Neural cell (in vitro differentiated cells): Measurements from ENCODE around the gene ANKFN1.

Experiments used
- EP300 ChIP-seq: fragments of 450-650 bp; conservative IDR thresholded peaks from 2 replicates; pipeline ENCODE4 v1.6.1; 2014; ENCODE audit warnings: antibody characterized with exemption, mild to moderate bottlenecking, moderate library complexity; ENCODE audit not compliant: poor library complexity, severe bottlenecking
- POLR2AphosphoS5 ChIP-seq: IDR thresholded peaks from 2 replicates; pipeline ENCODE4 v1.6.1; 2012
- RAD21 ChIP-seq: fragments of 450-650 bp; conservative IDR thresholded peaks from 2 replicates; pipeline ENCODE4 v1.6.1; 2014; ENCODE audit warnings: antibody characterized with exemption, mild to moderate bottlenecking, moderate library complexity
- TAF1 ChIP-seq: IDR thresholded peaks from 2 replicates; pipeline ENCODE4 v1.6.1; 2012; ENCODE audit warnings: low read depth
- TF ChIP-seq, protein P1 (sequence below): fragments of 450-650 bp; IDR thresholded peaks from 2 replicates; pipeline ENCODE4 v1.5.1; 2014; ENCODE audit warnings: antibody characterized with exemption, mild to moderate bottlenecking, moderate library complexity; ENCODE audit not compliant: poor library complexity, severe bottlenecking
- TF ChIP-seq, protein P2 (sequence below): IDR thresholded peaks from 2 replicates; pipeline ENCODE4 v1.6.1; 2012; ENCODE audit warnings: borderline replicate concordance

DNA sequence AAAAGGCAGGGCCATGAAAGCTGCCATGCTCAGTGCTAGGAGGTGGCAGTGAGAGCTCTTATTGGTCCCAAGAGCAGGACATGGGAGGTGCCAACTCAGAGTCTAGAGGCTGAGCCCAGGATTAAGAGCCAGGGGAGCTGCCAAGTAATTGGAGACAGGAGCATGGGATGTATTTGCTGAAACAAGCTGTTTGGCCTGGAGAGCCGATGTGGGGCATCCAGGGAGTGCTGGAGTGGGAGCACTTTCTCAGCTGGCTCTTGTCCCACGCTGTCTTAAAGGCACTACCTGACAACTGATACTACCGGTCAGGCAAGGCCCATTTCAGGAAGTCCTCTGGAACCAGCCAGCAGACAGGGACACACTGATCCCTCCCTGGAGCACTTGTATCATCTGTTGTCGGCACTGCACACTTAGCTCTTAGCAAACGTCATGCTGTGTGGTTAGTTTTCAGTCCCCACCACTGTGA, 19.3 kb downstream of the ANKFN1 start:
- TF ChIP-seq RAD21 = no peak
- TF ChIP-seq, protein P1, sequence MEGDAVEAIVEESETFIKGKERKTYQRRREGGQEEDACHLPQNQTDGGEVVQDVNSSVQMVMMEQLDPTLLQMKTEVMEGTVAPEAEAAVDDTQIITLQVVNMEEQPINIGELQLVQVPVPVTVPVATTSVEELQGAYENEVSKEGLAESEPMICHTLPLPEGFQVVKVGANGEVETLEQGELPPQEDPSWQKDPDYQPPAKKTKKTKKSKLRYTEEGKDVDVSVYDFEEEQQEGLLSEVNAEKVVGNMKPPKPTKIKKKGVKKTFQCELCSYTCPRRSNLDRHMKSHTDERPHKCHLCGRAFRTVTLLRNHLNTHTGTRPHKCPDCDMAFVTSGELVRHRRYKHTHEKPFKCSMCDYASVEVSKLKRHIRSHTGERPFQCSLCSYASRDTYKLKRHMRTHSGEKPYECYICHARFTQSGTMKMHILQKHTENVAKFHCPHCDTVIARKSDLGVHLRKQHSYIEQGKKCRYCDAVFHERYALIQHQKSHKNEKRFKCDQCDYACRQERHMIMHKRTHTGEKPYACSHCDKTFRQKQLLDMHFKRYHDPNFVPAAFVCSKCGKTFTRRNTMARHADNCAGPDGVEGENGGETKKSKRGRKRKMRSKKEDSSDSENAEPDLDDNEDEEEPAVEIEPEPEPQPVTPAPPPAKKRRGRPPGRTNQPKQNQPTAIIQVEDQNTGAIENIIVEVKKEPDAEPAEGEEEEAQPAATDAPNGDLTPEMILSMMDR = no peak
- TF ChIP-seq TAF1 = no peak
- TF ChIP-seq EP300 = no peak
- no peak for TF ChIP-seq POLR2AphosphoS5
- TF ChIP-seq, protein P2, sequence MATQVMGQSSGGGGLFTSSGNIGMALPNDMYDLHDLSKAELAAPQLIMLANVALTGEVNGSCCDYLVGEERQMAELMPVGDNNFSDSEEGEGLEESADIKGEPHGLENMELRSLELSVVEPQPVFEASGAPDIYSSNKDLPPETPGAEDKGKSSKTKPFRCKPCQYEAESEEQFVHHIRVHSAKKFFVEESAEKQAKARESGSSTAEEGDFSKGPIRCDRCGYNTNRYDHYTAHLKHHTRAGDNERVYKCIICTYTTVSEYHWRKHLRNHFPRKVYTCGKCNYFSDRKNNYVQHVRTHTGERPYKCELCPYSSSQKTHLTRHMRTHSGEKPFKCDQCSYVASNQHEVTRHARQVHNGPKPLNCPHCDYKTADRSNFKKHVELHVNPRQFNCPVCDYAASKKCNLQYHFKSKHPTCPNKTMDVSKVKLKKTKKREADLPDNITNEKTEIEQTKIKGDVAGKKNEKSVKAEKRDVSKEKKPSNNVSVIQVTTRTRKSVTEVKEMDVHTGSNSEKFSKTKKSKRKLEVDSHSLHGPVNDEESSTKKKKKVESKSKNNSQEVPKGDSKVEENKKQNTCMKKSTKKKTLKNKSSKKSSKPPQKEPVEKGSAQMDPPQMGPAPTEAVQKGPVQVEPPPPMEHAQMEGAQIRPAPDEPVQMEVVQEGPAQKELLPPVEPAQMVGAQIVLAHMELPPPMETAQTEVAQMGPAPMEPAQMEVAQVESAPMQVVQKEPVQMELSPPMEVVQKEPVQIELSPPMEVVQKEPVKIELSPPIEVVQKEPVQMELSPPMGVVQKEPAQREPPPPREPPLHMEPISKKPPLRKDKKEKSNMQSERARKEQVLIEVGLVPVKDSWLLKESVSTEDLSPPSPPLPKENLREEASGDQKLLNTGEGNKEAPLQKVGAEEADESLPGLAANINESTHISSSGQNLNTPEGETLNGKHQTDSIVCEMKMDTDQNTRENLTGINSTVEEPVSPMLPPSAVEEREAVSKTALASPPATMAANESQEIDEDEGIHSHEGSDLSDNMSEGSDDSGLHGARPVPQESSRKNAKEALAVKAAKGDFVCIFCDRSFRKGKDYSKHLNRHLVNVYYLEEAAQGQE = no peak
